T follicular helper cell (primary cell): ENCODE results near the gene FASN.
"Not testable (repeated sequence)": the region's sequence is repeated elsewhere in the genome, so short reads cannot be mapped to it uniquely, and the experiment has no call there.

Experiments used
- DNase-seq: peaks from one replicate; pipeline ENCODE4 v3.0.0-alpha.2; 2020; ENCODE audit warnings: low read depth
- total RNA-seq, 2 experiments: gene quantifications; one replicate each; lab custom pipeline; 2026; lab: John Stamatoyannopoulos, UW

Gene FASN
- 121 to 429 reads per million in 2 experiments for total RNA-seq

GRCh38 chr17:82098169-82098938 is at the start of gene FASN:
Gene FASN, minus strand, starts transcription at chr17:82098236. Its CDS starts 1,791 bp downstream, at chr17:82096445.
- peak; percentile 88 for DNase-seq

DNA sequence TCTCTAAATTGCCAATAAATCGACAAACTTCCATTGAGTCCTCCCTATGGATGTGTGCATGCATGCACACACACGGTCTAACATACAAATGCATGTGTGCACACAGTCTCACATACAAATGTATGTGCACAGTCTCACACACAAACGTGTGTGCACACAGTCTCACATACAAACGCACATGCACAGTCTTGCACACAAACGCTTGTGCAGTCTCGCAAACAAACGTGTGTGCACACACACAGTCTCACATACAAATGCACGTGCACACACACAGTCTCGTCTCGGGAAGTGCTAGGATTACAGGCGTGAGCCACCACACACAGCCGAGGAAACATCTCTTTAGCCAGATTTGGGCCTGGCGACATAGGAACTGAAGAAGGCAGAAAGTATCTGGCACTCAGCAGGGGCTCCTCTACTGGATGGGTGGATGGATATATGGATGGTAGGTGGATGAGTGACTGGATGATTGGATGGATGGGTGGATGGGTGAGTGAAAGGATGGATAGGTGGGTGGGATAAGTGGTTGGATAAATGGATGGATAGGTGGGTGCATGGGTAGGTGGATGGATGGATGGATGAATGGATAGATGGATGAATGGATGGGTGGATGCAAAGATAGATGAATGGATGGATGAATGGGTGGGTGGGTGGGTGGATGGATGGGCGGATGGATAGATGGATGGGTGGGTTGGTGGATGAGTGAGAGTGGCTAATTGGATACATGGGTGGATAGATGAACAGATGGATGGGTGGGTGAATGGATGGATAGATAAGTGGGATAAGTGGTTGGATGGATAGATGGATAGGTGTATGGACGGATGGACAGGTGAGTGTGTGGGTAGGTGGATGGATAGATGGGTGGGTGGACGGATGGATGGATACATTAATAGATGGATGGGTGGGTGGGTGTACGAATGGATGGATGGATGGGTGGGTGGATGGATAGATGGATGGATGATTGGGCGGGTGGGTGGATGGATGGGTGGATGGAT is 48.9 kb upstream of the FASN start:
- DNase-seq: no peak

GRCh38 chr17:82145550-82146155 is 47.6 kb upstream of the FASN start:
- DNase-seq: no peak

DNA sequence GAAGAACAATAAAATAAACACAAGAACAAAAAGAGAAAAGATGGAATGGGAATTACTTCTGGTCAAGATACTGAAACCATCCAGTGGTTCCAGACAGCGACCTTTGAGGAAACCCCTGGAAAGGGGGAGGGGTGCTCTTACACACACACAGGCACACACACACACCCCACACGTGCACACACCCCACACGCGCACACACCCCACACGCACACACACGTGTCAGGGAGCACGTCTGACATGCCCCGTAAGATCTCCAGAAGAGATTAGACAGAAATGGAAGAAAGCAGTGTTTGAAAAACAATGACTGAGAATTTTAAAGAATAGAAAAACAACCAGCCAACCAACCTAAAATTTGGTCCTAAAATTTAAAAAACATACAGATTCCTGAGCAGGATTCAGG is 45.3 kb upstream of the FASN start:
- DNase-seq: no peak

DNA sequence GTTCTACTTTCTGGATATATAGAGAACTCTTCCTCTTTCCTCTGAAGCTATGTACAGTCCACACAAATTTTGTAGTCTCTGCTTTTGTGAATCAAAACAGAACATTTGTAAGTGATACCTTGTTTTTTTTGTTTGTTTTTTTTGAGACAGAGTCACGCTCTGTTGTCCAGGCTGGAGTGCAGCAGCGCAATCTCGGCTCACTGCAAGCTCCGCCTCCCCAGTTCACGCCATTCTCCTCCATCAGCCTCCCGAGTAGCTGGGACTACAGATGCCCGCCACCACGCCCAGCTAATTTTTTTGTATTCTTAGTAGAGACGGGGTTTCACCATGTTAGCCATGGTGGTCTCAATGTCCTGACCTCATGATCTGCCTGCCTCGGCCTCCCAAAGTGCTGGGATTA is 41.9 kb upstream of the FASN start:
- not testable (repeated sequence) for DNase-seq

DNA sequence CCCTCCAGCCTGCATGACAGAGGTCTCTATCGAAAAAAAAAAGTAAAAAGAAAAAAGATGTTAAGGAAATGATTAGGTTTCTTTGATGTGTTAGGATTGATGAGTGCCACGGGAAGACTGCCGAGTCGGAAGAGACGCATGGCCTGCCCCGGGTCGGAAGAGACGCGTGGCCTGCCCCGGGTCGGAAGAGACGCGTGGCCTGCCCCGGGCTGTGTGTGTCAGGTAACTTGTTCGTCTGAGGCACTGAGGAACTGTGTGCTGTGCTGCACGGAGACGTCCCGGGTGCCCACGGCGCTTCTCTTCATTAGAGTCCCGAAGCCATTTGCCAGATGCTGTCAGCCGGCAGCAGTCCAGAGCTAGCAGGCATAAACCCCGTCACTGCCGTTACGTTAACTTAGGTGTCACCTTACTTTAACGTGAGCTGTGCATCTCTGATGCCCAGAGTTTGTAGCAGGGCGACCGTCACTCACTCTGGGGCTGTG is 40.5 kb upstream of the FASN start:
- DNase-seq: no peak

DNA sequence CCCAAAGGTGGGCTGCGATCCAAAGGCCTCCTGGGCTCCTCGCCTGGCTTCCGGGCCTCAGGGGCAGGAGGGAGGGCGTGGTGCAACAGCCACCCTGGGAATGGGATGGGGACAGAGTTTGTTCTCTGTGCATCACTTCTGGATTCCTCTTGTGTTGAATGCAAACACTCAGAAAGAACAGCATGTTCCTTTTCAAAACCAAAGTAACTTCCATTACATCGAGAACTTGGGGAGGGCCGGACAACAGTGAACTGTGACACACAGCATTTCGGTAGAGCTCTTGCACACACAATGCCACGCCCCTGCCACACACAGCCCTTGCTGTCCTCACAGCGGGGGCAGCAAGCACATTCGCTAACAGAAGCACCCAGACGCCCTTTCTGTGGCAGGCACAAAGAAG is 36.1 kb upstream of the FASN start:
- DNase-seq: no peak

DNA sequence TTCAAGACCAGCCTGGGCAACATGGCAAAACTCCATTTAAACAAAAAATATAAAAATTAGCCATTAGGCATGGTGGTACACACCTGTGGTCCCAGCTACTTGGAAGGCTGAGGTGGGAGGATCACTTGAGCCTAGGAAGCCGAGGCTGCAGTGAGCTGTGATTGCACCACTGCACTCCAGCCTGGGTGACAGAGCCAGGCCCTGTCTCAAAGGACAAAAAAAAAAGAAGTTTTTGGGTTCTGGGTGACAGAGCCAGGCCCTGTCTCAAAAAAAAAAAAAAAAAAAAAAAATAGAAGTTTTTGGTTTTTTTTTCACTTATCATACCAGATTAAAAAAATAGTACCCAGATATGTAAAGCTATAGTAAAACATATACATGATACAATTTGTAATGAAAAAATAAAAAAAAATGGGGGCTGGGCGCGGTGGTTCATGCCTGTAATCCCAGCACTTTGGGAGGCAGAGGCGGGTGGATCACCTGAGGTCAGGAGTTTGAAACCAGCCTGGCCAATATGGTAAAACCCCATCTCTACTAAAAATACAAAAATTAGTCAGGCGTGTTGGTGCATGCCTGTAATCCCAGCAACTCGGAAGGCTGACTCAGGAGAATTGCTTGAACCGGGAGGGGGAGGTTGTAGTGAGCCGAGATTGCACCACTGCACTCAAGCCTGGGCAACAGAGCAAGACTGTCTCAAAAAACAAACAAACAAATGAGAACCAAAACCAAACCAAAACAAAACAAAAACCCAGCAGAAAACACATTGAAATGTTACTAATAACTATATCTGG is 35.3 kb upstream of the FASN start:
- not testable (repeated sequence) for DNase-seq

- DNase-seq: no peak
Observed at GRCh38 chr17:82129095-82129494, 31.1 kb upstream of the FASN start.

DNA sequence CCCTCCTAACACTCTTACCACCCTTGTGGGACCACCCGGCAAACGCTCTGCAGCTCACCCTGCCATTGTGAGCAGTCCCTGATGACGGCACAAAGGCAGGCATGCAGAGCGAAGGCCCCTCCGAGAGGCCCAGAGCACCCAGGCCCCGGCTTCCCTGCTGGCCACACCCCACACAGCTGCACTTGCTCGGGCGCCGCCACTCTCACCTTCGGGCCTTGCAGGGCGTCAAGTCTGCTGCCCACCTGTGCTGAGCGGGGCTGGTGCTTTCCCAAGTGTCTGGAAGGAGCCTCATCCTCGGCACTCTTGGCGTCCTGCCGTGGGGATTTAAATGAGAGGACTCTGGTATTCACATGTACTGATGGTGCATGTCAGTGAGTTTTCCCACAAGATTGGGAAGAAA is 30.3 kb upstream of the FASN start:
- no peak for DNase-seq

DNA sequence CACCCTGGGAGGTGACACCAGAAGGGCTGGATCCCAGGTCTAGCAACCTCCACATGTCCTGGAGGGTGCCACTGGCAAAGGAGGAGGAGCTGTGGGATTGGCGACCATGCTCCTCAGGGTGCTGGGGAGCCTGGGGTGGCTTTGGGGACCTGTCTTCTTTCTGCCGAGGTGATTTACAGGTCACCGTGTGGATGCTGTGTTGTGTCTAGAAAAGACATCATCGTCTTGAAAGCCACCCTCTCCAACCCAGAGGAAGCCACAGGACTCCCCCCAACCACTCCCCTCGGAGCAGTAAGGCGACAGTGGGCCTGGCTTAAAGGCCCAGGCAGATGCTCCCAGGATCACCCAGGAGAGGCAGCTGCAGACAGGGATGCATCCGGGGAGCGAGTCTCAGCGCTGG is 29.7 kb upstream of the FASN start:
- peak; percentile 30 for DNase-seq

- peak; percentile 9 for DNase-seq
Observed at GRCh38 chr17:82127315-82127595, 29.2 kb upstream of the FASN start.

GRCh38 chr17:82126556-82127314 is 28.7 kb upstream of the FASN start:
- peak; percentile 92 for DNase-seq

DNA sequence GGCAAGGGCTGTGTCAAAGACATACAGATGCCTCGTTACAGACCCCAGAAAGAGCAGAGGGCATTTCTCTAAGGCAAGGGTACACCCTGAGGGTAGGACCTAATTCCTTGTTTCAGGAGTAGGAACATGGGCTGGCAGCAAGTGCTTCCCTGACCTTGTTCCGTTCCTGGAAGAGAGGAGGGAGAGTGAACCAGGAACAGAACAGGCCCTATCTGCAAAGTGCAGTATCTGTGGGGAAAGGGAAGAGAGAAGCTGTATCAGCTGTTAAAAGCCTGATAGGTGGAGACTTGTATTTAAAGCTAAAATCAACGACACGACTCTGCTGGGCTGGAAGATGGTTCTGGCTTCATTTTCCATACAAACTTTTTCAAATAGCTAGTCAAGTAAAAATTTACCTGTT is 26.1 kb upstream of the FASN start:
- no peak for DNase-seq

GRCh38 chr17:82121660-82122629 is 23.9 kb upstream of the FASN start:
- DNase-seq: no peak

DNA sequence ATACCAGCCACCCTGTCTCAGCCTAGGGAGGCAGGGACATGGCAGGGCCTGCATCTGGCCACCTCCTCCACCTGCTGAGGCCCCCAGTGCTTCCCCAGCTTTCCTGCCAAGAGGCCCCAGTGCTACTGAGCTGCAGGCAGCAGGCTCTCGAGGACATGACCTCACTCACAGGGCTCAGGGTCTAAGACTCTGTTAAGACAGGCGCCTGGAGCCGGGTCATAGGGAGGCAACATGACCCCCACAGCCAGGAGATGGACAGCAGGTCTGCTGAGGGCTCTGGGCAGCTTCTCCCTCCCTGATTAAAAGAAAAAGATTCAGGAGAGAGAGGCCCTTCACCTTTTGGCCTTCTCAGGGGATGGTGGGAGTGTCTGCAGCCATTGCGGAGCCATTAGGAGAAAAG is 23.2 kb upstream of the FASN start:
- no peak for DNase-seq

- no peak for DNase-seq
Observed at GRCh38 chr17:82120148-82120547, 22.1 kb upstream of the FASN start.

- no peak for DNase-seq
Observed at GRCh38 chr17:82118815-82119380, 20.9 kb upstream of the FASN start.

- no peak for DNase-seq
Observed at GRCh38 chr17:82118168-82118814, 20.3 kb upstream of the FASN start.
